Measurements from ENCODE around the gene SMYD5.

GRCh38 chr2:73172963-73173362, 41.1 kb upstream of the SMYD5 start:
- TF ChIP-seq, protein P1, sequence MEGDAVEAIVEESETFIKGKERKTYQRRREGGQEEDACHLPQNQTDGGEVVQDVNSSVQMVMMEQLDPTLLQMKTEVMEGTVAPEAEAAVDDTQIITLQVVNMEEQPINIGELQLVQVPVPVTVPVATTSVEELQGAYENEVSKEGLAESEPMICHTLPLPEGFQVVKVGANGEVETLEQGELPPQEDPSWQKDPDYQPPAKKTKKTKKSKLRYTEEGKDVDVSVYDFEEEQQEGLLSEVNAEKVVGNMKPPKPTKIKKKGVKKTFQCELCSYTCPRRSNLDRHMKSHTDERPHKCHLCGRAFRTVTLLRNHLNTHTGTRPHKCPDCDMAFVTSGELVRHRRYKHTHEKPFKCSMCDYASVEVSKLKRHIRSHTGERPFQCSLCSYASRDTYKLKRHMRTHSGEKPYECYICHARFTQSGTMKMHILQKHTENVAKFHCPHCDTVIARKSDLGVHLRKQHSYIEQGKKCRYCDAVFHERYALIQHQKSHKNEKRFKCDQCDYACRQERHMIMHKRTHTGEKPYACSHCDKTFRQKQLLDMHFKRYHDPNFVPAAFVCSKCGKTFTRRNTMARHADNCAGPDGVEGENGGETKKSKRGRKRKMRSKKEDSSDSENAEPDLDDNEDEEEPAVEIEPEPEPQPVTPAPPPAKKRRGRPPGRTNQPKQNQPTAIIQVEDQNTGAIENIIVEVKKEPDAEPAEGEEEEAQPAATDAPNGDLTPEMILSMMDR (IDR thresholded peaks at IDR 0.05), result no peak
- TF ChIP-seq POLR2A (IDR thresholded peaks at IDR 0.05), result no peak
